ENCODE results near the gene TRIM33.

DNA sequence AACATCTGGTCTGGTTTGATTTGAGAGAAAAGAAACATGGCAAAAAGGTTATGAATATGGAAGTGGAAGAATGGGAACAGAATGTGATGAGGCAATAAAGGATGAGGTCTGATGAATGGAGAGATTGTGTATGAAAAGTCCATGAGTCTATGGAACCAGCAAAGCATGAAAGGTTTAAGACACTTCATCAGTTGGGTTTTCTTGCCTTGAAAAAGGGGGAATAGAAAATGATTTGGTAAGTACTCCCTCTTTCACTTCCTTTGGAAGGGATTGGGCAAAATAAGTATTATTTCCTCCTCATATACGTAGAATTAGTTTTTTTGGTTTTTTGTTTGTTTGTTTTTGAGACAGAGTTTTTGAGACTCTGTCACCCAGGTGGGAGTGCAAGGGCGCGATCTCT, 155.8 kb downstream of the TRIM33 start:
- no peak for TF ChIP-seq EZH2 (IDR thresholded peaks at IDR 0.05; ENCODE audit: borderline replicate concordance, control insufficient read depth, low read depth, low read length)
- TF ChIP-seq, protein P1, sequence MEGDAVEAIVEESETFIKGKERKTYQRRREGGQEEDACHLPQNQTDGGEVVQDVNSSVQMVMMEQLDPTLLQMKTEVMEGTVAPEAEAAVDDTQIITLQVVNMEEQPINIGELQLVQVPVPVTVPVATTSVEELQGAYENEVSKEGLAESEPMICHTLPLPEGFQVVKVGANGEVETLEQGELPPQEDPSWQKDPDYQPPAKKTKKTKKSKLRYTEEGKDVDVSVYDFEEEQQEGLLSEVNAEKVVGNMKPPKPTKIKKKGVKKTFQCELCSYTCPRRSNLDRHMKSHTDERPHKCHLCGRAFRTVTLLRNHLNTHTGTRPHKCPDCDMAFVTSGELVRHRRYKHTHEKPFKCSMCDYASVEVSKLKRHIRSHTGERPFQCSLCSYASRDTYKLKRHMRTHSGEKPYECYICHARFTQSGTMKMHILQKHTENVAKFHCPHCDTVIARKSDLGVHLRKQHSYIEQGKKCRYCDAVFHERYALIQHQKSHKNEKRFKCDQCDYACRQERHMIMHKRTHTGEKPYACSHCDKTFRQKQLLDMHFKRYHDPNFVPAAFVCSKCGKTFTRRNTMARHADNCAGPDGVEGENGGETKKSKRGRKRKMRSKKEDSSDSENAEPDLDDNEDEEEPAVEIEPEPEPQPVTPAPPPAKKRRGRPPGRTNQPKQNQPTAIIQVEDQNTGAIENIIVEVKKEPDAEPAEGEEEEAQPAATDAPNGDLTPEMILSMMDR (IDR thresholded peaks at IDR 0.05 in 2 of 3, conservative IDR thresholded peaks at IDR 0.05 in 1 of 3; ENCODE audit: control insufficient read depth in 2 of 3, extremely low read depth in 1 of 3, insufficient read depth in 1 of 3, low read depth in 3 of 3, low read length in 3 of 3), result no peak
- TF ChIP-seq RAD21 (IDR thresholded peaks at IDR 0.05; ENCODE audit: insufficient read depth, low read depth, low read length), result no peak
- TF ChIP-seq ZNF274 (IDR thresholded peaks at IDR 0.05; ENCODE audit: insufficient read depth, insufficient read length), result no peak
- no peak for TF ChIP-seq BHLHE40 (IDR thresholded peaks at IDR 0.05; ENCODE audit: borderline replicate concordance in 1 of 2, low read depth in 2 of 2, low read length in 1 of 2)
- no peak for TF ChIP-seq TAF1 (IDR thresholded peaks at IDR 0.05; ENCODE audit: borderline replicate concordance, low read depth, low read length)
- TF ChIP-seq, protein P2, sequence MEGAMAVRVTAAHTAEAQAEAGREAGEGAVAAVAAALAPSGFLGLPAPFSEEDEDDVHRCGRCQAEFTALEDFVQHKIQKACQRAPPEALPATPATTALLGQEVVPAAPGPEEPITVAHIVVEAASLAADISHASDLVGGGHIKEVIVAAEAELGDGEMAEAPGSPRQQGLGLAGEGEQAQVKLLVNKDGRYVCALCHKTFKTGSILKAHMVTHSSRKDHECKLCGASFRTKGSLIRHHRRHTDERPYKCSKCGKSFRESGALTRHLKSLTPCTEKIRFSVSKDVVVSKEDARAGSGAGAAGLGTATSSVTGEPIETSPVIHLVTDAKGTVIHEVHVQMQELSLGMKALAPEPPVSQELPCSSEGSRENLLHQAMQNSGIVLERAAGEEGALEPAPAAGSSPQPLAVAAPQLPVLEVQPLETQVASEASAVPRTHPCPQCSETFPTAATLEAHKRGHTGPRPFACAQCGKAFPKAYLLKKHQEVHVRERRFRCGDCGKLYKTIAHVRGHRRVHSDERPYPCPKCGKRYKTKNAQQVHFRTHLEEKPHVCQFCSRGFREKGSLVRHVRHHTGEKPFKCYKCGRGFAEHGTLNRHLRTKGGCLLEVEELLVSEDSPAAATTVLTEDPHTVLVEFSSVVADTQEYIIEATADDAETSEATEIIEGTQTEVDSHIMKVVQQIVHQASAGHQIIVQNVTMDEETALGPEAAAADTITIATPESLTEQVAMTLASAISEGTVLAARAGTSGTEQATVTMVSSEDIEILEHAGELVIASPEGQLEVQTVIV (IDR thresholded peaks at IDR 0.05; ENCODE audit: borderline replicate concordance, partially characterized antibody), result no peak
- no peak for TF ChIP-seq ATF3 (IDR thresholded peaks at IDR 0.05; ENCODE audit: borderline replicate concordance, extremely low read depth, low read depth, low read length)
- TF ChIP-seq BCLAF1 (IDR thresholded peaks at IDR 0.05), result no peak
